IMR-90 (cell line): Measurements from ENCODE around the gene PIP. TPM values are rescaled to one million over a fixed set of nuclear protein-coding genes. Genes with fewer than 3 reads are reported as not detected.
"Not testable (repeated sequence)": the region's sequence is repeated elsewhere in the genome, so short reads cannot be mapped to it uniquely, and the experiment has no call there.

Experiments
- ATAC-seq: fragments of 200-7000 bp; cut with Tn5 transposase; 2 replicates; pipeline ENCODE4 v1.9.1; 2020; ENCODE audit warnings: low read depth, mild to moderate bottlenecking, moderate library complexity
- BruUV-seq: library from RNA; stranded (reverse); fragments of 400-500 nt; replicated peaks from 2 replicates; lab custom pipeline; 2021; lab: Mats Ljungman, UMichigan
- CTCF ChIA-PET: fragments of 300-600 bp; formaldehyde crosslinking; extraction: SDS; loops from one replicate; lab custom pipeline; 2021; ENCODE audit warnings: antibody characterized with exemption; lab: Yijun Ruan, JAX
- POLR2A ChIA-PET: fragments of 300-600 bp; sonication (Branson Sonifier 250); formaldehyde crosslinking; loops from one replicate; lab custom pipeline; 2022; ENCODE audit warnings: antibody characterized with exemption; ENCODE audit not compliant: unreplicated experiment; lab: Charles Lee
- DNase-seq: peaks from one replicate; pipeline ENCODE4 v3.0.0; 2013
- H2AFZ ChIP-seq: replicated peaks from 2 replicates; pipeline ENCODE3; 2013; ENCODE audit warnings: low read length, mild to moderate bottlenecking; ENCODE audit not compliant: poor library complexity
- H2AK5ac ChIP-seq: 2 replicates; pipeline ENCODE4 v1.6.1; 2013; ENCODE audit warnings: low read depth, low read length, inconsistent platforms
- H2AK9ac ChIP-seq: replicated peaks from 2 replicates; pipeline ENCODE3; 2013; ENCODE audit warnings: mild to moderate bottlenecking, low read depth, low read length, moderate library complexity; ENCODE audit not compliant: poor library complexity
- H2BK120ac ChIP-seq: 2 replicates; pipeline ENCODE4 v1.6.1; 2013; ENCODE audit warnings: low read depth, low read length, inconsistent platforms
- H2BK15ac ChIP-seq: 3 replicates; pipeline ENCODE4 v1.6.1; 2013; ENCODE audit warnings: low read depth, low read length, inconsistent platforms
- H2BK20ac ChIP-seq: 2 replicates; pipeline ENCODE4 v1.6.1; 2013; ENCODE audit warnings: low read depth, mild to moderate bottlenecking, inconsistent platforms, low read length, moderate library complexity
- H2BK5ac ChIP-seq: 2 replicates; pipeline ENCODE4 v1.6.1; 2013; ENCODE audit warnings: mild to moderate bottlenecking, low read depth, low read length, inconsistent platforms; ENCODE audit not compliant: poor library complexity, severe bottlenecking
- H3K14ac ChIP-seq: replicated peaks from 2 replicates; pipeline ENCODE4 v1.6.1; 2013; ENCODE audit warnings: low read depth, low read length, inconsistent platforms
- H3K18ac ChIP-seq: 2 replicates; pipeline ENCODE4 v1.6.1; 2013; ENCODE audit warnings: low read depth, low read length, control low read depth
- H3K23ac ChIP-seq: 2 replicates; pipeline ENCODE4 v1.6.1; 2013; ENCODE audit warnings: low read depth, low read length, inconsistent platforms
- H3K27ac ChIP-seq: 2 replicates; pipeline ENCODE4 v1.5.1; 2013; ENCODE audit warnings: mild to moderate bottlenecking, control low read depth, low read length; ENCODE audit not compliant: insufficient read depth
- H3K27me3 ChIP-seq: 2 replicates; pipeline ENCODE4 v1.6.1; 2013; ENCODE audit warnings: low read length; ENCODE audit not compliant: control insufficient read depth, insufficient read depth
- H3K36me3 ChIP-seq: 2 replicates; pipeline ENCODE4 v1.6.1; 2013; ENCODE audit warnings: low read length, mixed read lengths; ENCODE audit not compliant: control insufficient read depth, insufficient read depth
- H3K4ac ChIP-seq: 2 replicates; pipeline ENCODE4 v1.6.1; 2013; ENCODE audit warnings: low read depth, low read length, inconsistent platforms
- H3K4me1 ChIP-seq: 2 replicates; pipeline ENCODE4 v1.6.1; 2013; ENCODE audit warnings: low read length, mixed read lengths; ENCODE audit not compliant: control insufficient read depth, insufficient read depth
- H3K4me2 ChIP-seq: 2 replicates; pipeline ENCODE4 v1.6.1; 2013; ENCODE audit warnings: low read depth, mild to moderate bottlenecking, control low read depth, low read length, moderate library complexity
- H3K4me3 ChIP-seq: 2 replicates; pipeline ENCODE4 v1.5.1; 2013; ENCODE audit warnings: low read depth, mild to moderate bottlenecking, control low read depth, low read length, moderate library complexity; ENCODE audit not compliant: insufficient read depth
- H3K56ac ChIP-seq: 2 replicates; pipeline ENCODE4 v1.6.1; 2013; ENCODE audit warnings: low read length, inconsistent platforms; ENCODE audit not compliant: insufficient read depth; ENCODE audit errors: extremely low read depth
- H3K79me1 ChIP-seq, 2 experiments: 2 replicates each; pipeline ENCODE4 v1.6.1; 2013; ENCODE audit warnings: low read length in 2 of 2, inconsistent platforms in 1 of 2, low read depth in 1 of 2
- H3K9ac ChIP-seq: 2 replicates; pipeline ENCODE4 v1.6.1; 2013; ENCODE audit warnings: low read depth, low read length, control low read depth
- H3K9me1 ChIP-seq: 2 replicates; pipeline ENCODE4 v1.6.1; 2013; ENCODE audit warnings: low read length, inconsistent platforms; ENCODE audit not compliant: insufficient read depth
- H3K9me3 ChIP-seq: 2 replicates; pipeline ENCODE4 v1.6.1; 2013; ENCODE audit warnings: low read length; ENCODE audit not compliant: control insufficient read depth, insufficient read depth
- H4K20me1 ChIP-seq: 2 replicates; pipeline ENCODE4 v1.6.1; 2013; ENCODE audit warnings: low read length, inconsistent platforms; ENCODE audit not compliant: insufficient read depth
- H4K5ac ChIP-seq: 2 replicates; pipeline ENCODE4 v1.6.1; 2013; ENCODE audit warnings: mild to moderate bottlenecking, low read depth, low read length, control low read depth
- H4K8ac ChIP-seq, 2 experiments: 2 replicates each; pipeline ENCODE4 v1.6.1; 2013; ENCODE audit warnings: low read depth in 2 of 2, low read length in 2 of 2, control low read depth in 1 of 2, inconsistent platforms in 1 of 2
- H4K91ac ChIP-seq: 2 replicates; pipeline ENCODE4 v1.6.1; 2013; ENCODE audit warnings: low read depth, low read length, inconsistent platforms; ENCODE audit not compliant: insufficient read depth
- WGBS, 2 experiments: methylation state at CpG; one replicate each; pipeline versions ENCODE4 v1.1.5 to v1.1.7; 2013; ENCODE audit warnings: missing lambda C conversion rate in 2 of 2; ENCODE audit not compliant: insufficient read length in 1 of 2; ENCODE audit errors: extremely low coverage in 2 of 2; 5-methylcytosine and 5-hydroxymethylcytosine counted together
- dilution Hi-C: fragments of 300-500 bp; cut with HindIII; formaldehyde crosslinking; loops from one replicate; pipeline ENCODE4 v1.14.3; 2018; ENCODE audit warnings: low sequenced_read_pairs; ENCODE audit not compliant: unreplicated experiment
- in situ Hi-C: fragments of 300-500 bp; cut with MboI; formaldehyde crosslinking; loops from 3 replicates; pipeline ENCODE4 v1.14.3; 2019; ENCODE audit warnings: low sequenced_read_pairs, inconsistent platforms, mixed read lengths
- intact Hi-C: fragments of 100-400 bp; cut with micrococcal nuclease; formaldehyde crosslinking; loops from 2 replicates; pipeline ENCODE4 v1.10.0; 2022
- polyA plus RNA-seq, 3 experiments: library from polyadenylated mRNA; depleted of rRNA; stranded (reverse); fragments of >200 nt; gene quantifications; 2 replicates each; pipeline ENCODE4 v1.2.3, GENCODE V29; 2012; ENCODE audit warnings: low replicate concordance in 1 of 3
- total RNA-seq: library from RNA; depleted of rRNA; stranded (reverse); fragments of >200 nt; gene quantifications from 2 replicates; pipeline ENCODE4 v1.2.3, GENCODE V29; 2012

The PIP gene
- total and polyA plus RNA-seq, 2 of the 4 experiments (the other 2 are of a cell fraction), result not detected

GRCh38 chr7:143123326-143123725 lies 8.6 kb upstream of the PIP start:
- CTCF ChIA-PET, H3K9me1 ChIP-seq, H2BK20ac ChIP-seq, H3K9ac ChIP-seq, H3K79me1 ChIP-seq, H3K23ac ChIP-seq, H3K14ac ChIP-seq, ATAC-seq, DNase-seq, H4K8ac ChIP-seq, H3K4ac ChIP-seq, H2AK9ac ChIP-seq, in situ Hi-C loops, H2BK120ac ChIP-seq, H3K36me3 ChIP-seq, H3K18ac ChIP-seq, H4K91ac ChIP-seq, H2AFZ ChIP-seq, H3K4me3 ChIP-seq, POLR2A ChIA-PET, H3K56ac ChIP-seq, H3K27me3 ChIP-seq, H3K27ac ChIP-seq, H2BK15ac ChIP-seq, H3K9me3 ChIP-seq, intact Hi-C loops, dilution Hi-C loops, H2BK5ac ChIP-seq, H4K20me1 ChIP-seq, H3K4me2 ChIP-seq, H4K5ac ChIP-seq, H3K4me1 ChIP-seq, BruUV-seq, H2AK5ac ChIP-seq: not testable (repeated sequence)
- no CpG with 5 or more reads among the region's 9 CpGs for WGBS, 2 experiments
